BLaER1 (cell line): ENCODE data around the gene CIAO2B.

Experiments
- H3K27ac ChIP-seq: shearing (Covaris generic); formaldehyde crosslinking; 2 replicates; pipeline ENCODE4 v1.8.1; 2022
- H3K27me3 ChIP-seq: shearing (Covaris generic); formaldehyde crosslinking; 2 replicates; pipeline ENCODE4 v1.8.1; 2022
- H3K36me3 ChIP-seq: shearing (Covaris generic); formaldehyde crosslinking; 2 replicates; pipeline ENCODE4 v1.8.1; 2022
- H3K4me1 ChIP-seq: shearing (Covaris generic); formaldehyde crosslinking; 2 replicates; pipeline ENCODE4 v1.8.1; 2022
- H3K4me2 ChIP-seq: shearing (Covaris generic); formaldehyde crosslinking; 2 replicates; pipeline ENCODE4 v1.8.1; 2022
- H3K4me3 ChIP-seq: shearing (Covaris generic); formaldehyde crosslinking; 2 replicates; pipeline ENCODE4 v1.8.1; 2022
- H3K9ac ChIP-seq: shearing (Covaris generic); formaldehyde crosslinking; 2 replicates; pipeline ENCODE4 v1.8.1; 2022
- H3K9me3 ChIP-seq: shearing (Covaris generic); formaldehyde crosslinking; 2 replicates; pipeline ENCODE4 v1.8.1; 2022
- H4K20me1 ChIP-seq: shearing (Covaris generic); formaldehyde crosslinking; 2 replicates; pipeline ENCODE4 v1.8.1; 2022
- Cebpa-rat ChIP-seq: shearing (Covaris generic); IDR thresholded peaks from 2 replicates; pipeline ENCODE4 v1.8.1; 2022

CIAO2B gene

DNA sequence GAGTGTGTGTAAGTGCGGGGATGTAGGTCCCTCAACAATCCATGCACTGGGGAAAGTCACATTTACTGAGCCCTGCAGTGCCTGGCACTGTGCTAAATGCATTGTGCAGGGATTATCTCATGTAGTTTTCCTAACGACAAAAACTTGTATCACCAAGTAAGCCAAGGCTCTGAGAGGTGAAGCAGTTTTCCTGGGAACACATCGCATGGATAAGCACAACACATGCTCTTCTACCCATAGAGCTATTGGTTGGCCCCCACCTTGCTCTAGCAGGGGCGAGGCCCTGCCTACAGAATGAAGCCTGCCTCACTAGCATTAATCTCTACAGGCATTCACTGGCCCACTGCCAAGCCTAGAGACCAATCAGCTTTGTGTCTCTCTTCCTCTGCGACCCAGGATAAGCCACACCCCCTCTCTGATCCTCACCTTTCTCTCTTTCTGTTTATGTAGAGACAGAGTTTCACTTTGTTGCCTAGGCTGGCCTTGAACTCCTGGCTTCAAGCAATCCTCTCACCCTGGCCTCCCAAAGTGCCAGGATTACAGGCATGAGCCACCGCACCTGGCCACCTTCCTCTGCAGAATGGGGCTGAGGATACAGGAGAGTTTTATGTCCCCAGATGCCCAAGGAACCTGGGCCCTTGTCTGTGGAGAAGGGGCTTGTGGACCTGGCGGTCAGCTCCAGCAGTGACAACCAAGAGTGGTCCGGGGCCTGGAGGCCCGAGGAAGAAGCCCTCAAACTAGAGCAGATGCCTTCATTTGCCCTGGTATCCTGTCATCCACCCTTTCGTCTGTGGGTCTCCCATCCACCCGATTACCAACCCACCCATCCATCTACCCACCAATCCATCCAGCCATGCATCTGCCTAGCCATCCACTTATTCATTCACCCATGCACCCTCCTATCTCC, 28.3 kb downstream of the CIAO2B start:
- no peaks in the 10 kb centered on the region for H3K9me3 ChIP-seq
- H4K20me1 ChIP-seq, result no peaks in the 10 kb centered on the region
- H3K9ac ChIP-seq, result no peak overlapping the region
- peaks cover 65% of the 10 kb centered on the region for H3K4me1 ChIP-seq
- no peak overlapping the region for H3K4me3 ChIP-seq
- H3K36me3 ChIP-seq, result no peaks in the 10 kb centered on the region
- H3K27ac ChIP-seq, result no peak overlapping the region
- no peaks in the 10 kb centered on the region for H3K27me3 ChIP-seq
- H3K4me2 ChIP-seq, result peak overlapping the region; percentile 53
- TF ChIP-seq Cebpa-rat, result no peak

DNA sequence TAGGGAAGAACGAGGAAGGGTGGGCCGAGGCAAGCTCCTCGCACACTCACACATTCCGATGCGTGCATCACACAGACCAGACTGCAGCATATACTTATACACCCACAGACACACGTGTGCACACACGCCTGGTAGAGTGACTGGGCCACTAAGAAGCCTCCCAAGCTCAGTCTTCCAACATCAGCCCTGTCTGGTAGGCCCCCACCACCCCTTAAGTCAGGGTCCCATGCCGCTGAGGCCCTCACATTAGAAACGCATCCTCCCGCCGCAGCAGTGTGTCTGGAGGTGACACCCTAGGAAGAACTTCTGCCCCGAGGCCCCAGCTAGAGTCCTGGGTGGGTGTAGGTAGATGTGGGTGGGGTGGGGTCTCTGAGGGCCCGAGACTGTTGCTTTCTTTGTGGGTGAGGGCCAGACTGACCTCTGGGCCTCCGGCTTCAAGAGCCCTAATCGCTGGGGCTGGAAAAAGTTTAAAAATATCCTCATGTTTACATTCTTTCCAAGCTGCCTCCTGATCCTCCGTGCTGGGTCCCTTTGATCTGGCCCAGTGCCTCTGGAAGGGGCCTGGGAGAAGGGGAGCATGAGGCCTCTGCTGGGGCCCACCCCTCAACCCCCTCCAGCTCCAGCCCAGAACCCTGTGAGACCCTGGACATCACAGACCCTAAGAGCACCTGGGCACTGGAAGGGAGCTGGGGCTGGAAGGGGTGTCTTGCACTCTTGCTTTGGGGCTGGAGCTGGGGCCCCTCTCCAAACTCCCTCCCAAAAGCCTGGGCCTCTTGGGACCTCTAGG, 29.2 kb downstream of the CIAO2B start:
- Histone ChIP-seq H3K27ac (peak overlapping the region; percentile 54; the same call in 1 of the 2 replicates), H3K4me1 (peaks cover 72% of the 10 kb centered on the region), H4K20me1 (no peaks in the 10 kb centered on the region), H3K9ac (no peak overlapping the region), H3K4me3 (no peak overlapping the region), H3K36me3 (no peaks in the 10 kb centered on the region), H3K9me3 (no peaks in the 10 kb centered on the region), H3K27me3 (no peaks in the 10 kb centered on the region), H3K4me2 (peak overlapping the region; percentile 83)
- no peak for TF ChIP-seq Cebpa-rat

DNA sequence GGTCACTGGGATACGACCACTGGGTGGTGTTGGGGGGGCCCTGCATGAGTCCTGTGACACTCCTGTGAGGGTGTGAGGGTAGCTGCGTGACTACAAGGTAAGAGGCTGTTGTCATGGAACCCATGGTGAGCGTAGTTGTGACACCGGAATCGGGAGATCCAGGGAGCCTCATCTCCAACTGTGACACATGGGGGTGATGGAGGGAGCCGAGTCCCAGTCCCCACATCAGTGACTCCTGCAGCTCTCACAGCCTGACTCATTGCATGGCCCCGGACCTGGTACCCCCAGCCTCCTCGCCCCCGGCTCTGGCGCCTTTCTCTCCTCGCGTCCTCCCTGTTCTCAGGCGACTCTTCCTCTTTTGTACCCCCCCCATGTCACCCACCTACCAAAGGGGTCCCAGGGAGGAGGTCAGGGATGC, 29.8 kb downstream of the CIAO2B start:
- Histone ChIP-seq H3K27ac (peak overlapping the region; percentile 54; the same call in 1 of the 2 replicates), H3K4me1 (peaks cover 78% of the 10 kb centered on the region), H3K27me3 (no peaks in the 10 kb centered on the region), H4K20me1 (no peaks in the 10 kb centered on the region), H3K9ac (peak overlapping the region; percentile 20; the same call in 1 of the 2 replicates), H3K9me3 (no peaks in the 10 kb centered on the region), H3K4me2 (peak overlapping the region; percentile 83), H3K4me3 (no peak overlapping the region), H3K36me3 (no peaks in the 10 kb centered on the region)
- no peak for TF ChIP-seq Cebpa-rat

DNA sequence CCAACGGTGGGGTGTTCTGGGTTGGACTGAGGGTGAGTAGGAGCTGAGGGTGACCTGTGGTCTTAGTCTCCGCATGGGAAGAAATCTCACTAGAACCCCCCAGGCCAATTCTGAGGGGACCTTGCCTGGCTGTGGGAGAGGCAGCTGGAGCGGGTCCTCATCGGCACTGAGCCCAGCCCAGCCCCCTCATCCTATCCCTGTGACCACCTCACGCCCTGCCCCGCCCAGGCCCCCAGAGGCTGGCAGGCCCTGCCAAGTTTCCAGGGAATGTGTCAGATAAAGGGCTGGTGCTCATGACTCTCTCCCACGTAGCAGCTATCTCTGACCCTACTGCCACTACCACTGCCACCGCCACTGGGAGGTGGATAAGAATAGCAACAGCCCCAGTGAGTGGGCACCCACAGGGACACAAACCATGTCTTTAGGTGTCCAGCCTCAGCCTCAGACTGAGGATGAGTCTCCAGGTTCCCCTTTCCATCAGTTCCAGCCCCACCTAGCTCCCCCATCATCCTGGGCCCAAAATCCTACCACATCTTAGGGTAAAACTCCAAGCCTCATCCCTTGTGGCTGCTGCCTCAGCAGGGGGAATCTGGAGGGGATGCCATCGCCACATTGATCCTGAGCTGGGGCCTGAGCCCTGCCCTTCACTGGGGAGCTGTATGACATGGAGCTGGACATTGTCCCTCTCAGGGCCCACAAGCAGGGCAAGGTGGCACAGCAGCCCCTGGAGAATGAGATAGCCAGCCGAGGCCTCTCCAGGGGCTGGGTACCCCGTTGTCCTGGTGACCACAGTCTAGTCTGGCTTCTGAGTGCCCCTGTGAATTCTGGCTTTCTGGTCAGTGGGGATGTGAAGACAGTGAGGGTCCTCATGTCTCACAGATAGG, 30.4 kb downstream of the CIAO2B start:
- Histone ChIP-seq H3K36me3 (no peaks in the 10 kb centered on the region), H3K9me3 (no peaks in the 10 kb centered on the region), H3K27ac (peak overlapping the region; percentile 54), H3K4me3 (0 out of 2 replicates have a peak overlapping the region, but pooled peaks have one; percentile 33), H3K27me3 (no peaks in the 10 kb centered on the region), H3K9ac (peak overlapping the region; percentile 20; the same call in 1 of the 2 replicates), H3K4me2 (peak overlapping the region; percentile 83), H3K4me1 (peaks cover 81% of the 10 kb centered on the region), H4K20me1 (no peaks in the 10 kb centered on the region)
- TF ChIP-seq Cebpa-rat, result no peak

DNA sequence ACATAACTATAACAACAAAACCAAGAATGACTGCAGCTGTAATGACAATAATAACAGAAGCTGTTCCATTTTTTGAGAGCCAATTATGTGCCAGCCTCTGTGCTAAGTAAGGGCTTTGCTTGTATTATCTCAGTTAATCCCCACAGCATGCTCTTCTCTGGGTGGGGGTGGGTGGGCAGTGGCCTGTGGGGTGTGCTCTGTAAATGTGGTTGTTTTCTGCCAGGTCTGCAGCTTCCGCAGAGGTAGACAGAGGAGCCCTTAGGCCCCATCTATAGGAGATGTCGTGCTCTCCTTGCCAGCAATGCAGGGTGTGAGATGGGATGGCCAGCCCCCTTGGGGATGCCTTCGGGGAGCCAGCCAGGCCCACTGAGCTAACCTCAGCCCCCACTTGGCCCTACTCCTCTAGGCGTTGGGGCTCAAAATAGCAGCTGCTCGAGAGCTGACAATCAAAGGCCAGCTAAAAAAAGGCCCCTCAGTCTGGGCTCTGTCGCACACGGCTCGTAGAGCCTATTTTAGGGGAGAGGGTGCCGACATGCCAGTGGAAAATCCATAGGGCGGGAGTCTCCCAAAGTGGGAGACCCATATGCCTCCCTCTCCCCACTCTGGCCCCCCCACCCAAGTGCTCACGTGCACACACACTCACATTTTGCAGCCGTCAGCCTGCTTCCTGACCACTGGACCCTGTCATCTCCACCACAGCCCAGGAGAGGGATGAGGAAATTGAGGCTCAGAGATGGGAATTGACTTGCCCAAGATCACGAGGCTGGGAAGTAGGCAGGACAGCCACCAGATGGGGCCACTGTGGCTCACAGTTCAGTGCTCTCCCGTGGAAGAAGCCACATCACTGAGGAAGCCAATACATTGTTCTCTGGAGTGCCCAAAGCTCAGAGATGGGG, 31.3 kb downstream of the CIAO2B start:
- Histone ChIP-seq H3K9ac (peak overlapping the region; percentile 20; the same call in 1 of the 2 replicates), H4K20me1 (no peaks in the 10 kb centered on the region), H3K27ac (peak overlapping the region; percentile 54), H3K27me3 (no peaks in the 10 kb centered on the region), H3K4me1 (peaks cover 73% of the 10 kb centered on the region), H3K4me2 (peak overlapping the region; percentile 83), H3K36me3 (no peaks in the 10 kb centered on the region), H3K4me3 (0 out of 2 replicates have a peak overlapping the region, but pooled peaks have one; percentile 33), H3K9me3 (no peaks in the 10 kb centered on the region)
- TF ChIP-seq Cebpa-rat, result no peak

DNA sequence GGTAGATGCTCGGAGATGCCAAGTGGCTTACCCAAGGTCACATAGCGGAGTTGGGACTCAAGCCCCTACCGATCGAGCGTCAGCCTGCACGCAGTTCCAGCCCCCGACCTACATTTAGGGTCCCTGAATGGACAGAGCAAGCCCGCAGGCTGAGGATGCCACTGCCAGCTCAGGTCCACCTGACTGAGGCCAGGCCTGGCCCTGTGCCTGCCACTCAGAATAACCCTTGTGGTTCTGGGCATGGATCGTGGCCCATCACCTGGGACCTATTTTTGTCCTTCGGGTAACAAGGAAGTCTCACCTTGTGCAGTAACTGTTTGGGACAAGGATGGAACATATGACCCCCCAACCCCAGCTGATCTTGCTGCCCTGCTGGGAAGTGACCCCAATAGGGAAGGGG, 32.6 kb downstream of the CIAO2B start:
- H3K27ac ChIP-seq, result peak overlapping the region; percentile 51; the same call in 1 of the 2 replicates
- no peak overlapping the region for H3K9ac ChIP-seq
- H3K4me3 ChIP-seq, result no peak overlapping the region
- H4K20me1 ChIP-seq, result no peaks in the 10 kb centered on the region
- H3K27me3 ChIP-seq, result no peaks in the 10 kb centered on the region
- peaks cover 70% of the 10 kb centered on the region for H3K4me1 ChIP-seq
- no peaks in the 10 kb centered on the region for H3K9me3 ChIP-seq
- TF ChIP-seq Cebpa-rat, result no peak
- H3K36me3 ChIP-seq, result no peaks in the 10 kb centered on the region
- peak overlapping the region; percentile 83 for H3K4me2 ChIP-seq

DNA sequence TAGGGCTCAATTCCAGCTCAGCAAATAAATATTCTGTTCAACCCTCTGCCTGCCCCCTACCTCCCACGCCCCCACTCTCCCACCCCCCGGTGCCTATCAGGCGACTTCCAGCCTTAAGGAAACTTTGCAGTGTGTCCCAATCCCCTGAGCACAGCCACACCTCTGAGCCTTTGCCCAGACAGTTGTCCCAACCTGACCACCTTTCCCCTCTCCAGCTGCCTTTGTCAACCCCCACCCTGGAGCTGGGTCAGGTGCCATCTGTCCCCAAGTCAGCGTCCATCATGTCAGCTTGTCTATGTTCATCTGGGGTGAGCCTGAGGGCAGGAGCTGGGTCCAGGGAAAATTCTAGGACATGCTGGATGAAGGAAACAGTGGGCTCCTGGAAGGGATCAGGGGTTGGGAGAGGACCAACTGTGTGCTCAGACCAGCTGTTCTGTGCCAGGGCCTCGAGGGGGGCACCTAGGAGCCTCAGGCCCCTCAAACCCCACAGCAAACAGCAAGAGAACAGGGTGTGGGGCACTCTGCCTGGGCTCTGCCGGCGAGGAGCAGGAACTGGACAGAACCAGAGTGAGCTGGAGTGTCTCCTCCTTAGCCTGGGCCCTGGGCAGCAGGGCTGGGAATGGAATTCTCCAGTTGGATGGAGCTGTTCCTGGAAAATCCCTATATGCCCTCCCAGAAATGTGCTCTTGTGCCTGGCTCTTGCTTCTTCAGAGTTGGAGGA, 33.3 kb downstream of the CIAO2B start:
- Histone ChIP-seq H3K4me2 (peak overlapping the region; percentile 83), H3K27ac (peak overlapping the region; percentile 51; the same call in 1 of the 2 replicates), H4K20me1 (no peaks in the 10 kb centered on the region), H3K9ac (no peak overlapping the region), H3K9me3 (no peaks in the 10 kb centered on the region), H3K4me1 (peaks cover 72% of the 10 kb centered on the region), H3K4me3 (no peak overlapping the region), H3K27me3 (no peaks in the 10 kb centered on the region), H3K36me3 (no peaks in the 10 kb centered on the region)
- no peak for TF ChIP-seq Cebpa-rat
